Skeletal muscle cell (primary cell): Measurements from ENCODE around the gene NCK2.

Source experiments
- DNase-seq: peaks from one replicate; pipeline ENCODE4 v3.0.0-alpha.2; 2010; ENCODE audit warnings: low read depth
- H3K4me3 ChIP-seq: 2 replicates; pipeline ENCODE4 v1.5.1; 2011; ENCODE audit warnings: low read depth, mild to moderate bottlenecking, control low read depth, low read length, moderate library complexity

NCK2 gene

GRCh38 chr2:105786231-105787230, 41.8 kb downstream of the NCK2 start:
- no peak for DNase-seq
- no peak overlapping the region for H3K4me3 ChIP-seq

GRCh38 chr2:105787376-105788318, 42.9 kb downstream of the NCK2 start:
- no peak for DNase-seq

DNA sequence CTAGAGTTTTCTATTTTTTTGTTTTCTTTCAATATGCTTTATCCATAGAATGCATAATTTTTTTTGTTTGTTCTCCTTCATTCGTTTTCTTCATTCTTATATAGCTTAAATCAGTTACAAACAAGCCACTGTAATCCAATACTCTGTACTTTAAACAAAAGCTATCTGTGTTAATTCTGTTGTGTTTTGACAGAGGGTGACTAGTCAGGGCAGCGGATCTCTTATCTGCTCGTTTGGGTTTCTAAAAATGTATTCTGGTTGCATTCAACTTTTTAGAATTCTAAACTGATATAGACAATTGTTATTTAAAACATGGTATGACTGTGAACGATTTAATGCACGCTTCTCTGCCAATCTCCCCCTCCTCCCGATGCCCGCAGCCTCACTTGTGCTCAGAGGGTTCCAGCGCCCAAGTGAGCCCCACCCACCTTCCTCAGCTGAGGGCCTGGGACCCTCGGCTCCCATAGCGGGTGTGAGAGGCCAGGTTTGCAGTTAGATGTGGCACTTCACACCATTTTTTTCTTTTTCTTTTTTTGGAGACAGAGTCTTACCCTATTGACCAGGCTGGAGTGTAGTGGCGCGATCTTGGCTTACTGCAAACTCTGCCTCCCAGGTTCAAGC, 44.1 kb downstream of the NCK2 start:
- no peak for DNase-seq
- no peak overlapping the region for H3K4me3 ChIP-seq

More at GRCh38 chr2:105787376-105788318, 42.9 kb downstream of the NCK2 start:
- H3K4me3 ChIP-seq: no peak overlapping the region

DNA sequence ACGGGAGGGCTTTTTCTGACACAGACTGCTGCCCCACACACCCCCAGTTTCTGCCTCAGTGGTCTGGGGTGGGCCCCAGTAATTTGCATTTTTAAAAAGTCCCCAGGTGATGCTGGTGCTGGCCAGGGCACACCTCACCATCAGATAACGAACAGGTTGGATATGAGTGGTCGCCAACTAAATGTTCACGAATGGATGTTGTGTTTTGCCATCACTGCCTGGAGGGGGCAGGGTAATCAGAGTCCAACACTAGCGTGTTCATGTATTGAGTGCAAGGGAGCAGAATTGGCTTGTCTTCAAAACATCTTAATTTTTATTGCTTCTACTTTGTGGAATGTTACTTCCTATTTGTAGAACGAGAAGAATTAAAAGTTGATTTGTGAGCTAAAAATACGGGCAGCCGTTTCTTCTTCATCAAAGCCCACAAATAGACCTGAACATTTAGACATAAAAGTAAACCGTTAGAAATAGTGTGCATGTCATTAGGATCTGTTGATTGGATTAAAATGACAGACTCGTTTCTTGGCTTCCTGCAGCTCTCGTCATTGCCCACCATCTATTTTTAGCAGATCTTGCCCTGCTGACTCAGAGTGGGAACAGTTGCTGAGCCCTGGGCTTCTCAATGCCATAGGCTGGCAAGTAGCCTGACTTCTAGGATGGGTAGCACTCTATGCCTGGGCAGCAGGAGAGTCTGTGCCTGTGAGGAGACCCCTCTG, 45.2 kb downstream of the NCK2 start:
- no peak for DNase-seq
- no peak overlapping the region for H3K4me3 ChIP-seq

DNA sequence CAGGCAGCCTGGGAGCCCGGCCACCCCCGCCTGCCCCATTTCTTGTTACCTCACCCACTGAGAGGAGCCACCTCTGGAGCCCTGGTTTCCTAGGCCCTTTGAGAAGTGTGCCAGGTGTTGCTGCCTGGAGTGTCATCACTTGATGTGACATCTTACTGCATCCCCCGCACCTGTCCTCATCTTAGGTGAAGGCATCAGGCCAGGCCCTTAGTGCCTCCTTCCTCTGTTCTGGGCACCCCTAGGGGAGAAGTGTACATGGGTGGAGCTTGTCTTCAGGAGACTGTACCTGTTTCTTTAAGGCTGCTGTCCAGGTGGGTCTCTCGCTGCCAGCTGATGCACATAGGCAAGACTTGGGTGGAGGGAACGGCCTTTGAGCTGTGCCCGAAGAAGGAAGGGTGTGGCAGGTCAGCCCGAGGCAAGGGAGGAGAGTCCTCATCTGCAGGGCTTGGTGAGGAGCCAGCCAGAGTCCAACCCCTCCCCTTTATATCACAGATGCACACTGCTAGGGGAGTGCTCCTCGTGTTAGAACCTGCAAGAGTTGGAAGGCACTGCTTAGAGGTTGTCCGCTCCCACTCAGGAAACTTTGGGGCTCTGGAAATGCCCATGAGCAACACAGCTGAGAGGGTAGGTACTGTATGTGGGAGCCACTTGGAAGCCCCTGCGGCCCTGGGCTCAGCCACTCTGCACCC, 45.9 kb downstream of the NCK2 start:
- no peak overlapping the region for H3K4me3 ChIP-seq
- no peak for DNase-seq

DNA sequence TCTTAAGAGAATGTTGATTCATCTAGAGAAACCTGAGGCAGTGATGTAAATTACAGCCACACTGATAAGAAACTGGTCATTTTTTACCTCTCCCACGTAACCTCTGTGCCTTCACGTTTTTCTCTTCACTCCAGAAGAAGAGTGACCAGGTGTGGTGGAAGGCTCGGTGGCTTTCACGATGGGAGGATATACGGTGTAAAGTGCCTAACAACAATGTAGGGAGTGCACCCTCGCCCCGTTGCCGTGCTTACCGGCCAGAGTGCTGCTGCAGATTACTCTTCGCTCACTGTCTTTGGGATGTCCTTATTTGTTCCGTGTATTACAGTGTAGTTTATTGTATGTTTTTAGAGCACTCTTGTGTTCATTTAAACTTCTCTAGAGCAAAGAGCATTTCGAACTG, 46.5 kb downstream of the NCK2 start:
- no peak for DNase-seq
- no peak overlapping the region for H3K4me3 ChIP-seq

DNA sequence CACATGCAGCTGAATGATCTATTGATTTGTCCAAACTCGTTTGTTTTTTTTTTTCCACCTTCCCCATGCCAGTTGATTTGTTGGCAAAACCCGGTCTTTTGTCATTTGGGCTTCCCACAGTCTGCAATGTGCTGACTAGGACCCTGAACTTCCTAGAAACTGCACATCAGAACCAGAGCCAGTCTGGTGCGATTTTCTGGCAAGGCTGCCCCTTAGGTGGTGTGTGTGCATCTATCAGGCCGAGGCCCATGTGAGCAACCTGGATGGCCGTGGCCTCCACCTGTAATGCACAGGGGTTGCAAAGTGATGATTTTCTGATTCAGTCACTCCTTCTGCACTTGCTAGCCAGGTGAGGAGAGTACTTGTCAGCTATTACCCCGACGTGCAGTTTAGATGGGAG, 47.8 kb downstream of the NCK2 start:
- DNase-seq: no peak
- no peak overlapping the region for H3K4me3 ChIP-seq

- no peak for DNase-seq
- H3K4me3 ChIP-seq: no peak overlapping the region
These were observed 48.7 kb downstream of the NCK2 start for GRCh38 chr2:105793196-105793975.

DNA sequence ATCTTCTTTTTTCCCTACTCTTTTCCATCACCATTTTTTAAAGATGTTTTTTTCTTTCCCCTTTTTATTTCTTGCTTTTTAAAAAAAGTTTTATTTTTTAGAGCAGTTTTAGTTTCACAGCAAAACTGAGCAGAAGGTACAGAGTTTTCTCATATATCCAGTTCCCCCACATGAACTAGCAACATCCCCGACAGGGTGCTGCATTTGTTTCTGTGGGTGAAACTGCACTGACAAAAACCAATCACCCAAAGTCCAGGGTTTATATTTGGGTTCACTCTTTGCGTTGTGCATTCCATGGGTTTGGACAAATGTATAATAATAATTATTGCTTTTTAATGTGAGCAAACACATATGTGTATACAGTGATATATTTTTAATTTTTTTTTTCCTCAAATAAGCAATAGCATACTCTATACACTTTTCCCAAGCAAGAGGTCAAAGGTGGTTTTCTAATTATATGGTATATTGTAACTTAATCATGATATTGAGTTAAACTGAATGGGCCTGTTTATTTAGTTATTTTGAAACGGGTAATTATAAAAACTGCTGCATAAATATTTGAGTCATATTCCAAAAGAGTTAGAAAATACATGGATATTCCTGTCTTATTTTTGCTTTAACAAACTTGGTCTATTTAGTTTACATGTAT, 50.3 kb downstream of the NCK2 start:
- DNase-seq: no peak
- no peak overlapping the region for H3K4me3 ChIP-seq

GRCh38 chr2:105795575-105795934, 50.8 kb downstream of the NCK2 start:
- H3K4me3 ChIP-seq: no peak overlapping the region

GRCh38 chr2:105796131-105796638, 51.5 kb downstream of the NCK2 start:
- no peak overlapping the region for H3K4me3 ChIP-seq
- DNase-seq: no peak

More at GRCh38 chr2:105795575-105795934, 50.8 kb downstream of the NCK2 start:
- no peak for DNase-seq

GRCh38 chr2:105796791-105797190, 52.1 kb downstream of the NCK2 start:
- DNase-seq: no peak
- H3K4me3 ChIP-seq: no peak overlapping the region

DNA sequence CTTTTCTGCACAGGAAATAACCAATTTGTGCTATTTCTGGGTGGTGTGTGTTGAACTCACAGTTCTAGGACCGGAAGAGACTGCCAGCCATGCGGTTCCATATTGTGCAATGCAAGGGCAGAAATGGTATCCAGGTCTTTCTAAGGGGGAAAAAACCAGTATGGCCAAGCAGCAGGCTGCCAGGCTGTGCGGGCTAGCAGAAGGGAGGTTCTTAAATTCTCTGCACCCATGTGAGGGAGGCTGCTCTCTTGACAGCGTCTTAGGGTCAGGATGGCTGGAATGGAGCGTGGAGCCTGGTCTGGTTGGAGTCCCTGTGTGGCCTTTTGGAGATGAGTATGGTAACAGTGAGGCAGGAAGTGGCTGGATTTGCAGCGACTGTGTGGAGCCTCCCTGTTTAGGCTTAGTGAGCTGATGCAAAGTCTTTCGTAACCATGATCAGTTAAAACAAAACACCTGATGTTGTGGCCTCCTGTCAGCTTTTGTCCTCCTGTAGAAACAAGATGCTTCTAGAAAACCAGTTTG, 52.6 kb downstream of the NCK2 start:
- no peak for DNase-seq
- H3K4me3 ChIP-seq: no peak overlapping the region

DNA sequence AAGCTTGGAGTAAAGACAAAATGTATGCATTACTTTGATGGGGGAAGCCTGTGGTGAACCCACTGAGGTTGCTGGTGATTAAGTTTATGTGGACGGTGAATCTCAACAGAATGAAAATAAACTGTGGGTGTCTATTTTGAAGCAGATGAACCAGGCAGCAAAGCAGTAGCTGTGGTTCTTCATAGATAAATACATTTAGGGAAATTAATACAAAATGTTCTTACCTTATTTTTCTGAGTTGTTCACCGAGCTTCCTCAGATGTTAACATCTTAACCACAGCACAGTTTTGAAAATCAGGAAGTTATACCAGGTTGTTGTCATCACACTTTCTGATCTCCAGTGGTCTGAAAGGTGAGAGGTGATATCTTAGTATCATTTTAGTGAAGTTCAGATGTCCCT, 53.9 kb downstream of the NCK2 start:
- no peak overlapping the region for H3K4me3 ChIP-seq
- no peak for DNase-seq

- no peak overlapping the region for H3K4me3 ChIP-seq
- DNase-seq: peak; percentile 59
These were observed 55.5 kb downstream of the NCK2 start for GRCh38 chr2:105800036-105800713.

DNA sequence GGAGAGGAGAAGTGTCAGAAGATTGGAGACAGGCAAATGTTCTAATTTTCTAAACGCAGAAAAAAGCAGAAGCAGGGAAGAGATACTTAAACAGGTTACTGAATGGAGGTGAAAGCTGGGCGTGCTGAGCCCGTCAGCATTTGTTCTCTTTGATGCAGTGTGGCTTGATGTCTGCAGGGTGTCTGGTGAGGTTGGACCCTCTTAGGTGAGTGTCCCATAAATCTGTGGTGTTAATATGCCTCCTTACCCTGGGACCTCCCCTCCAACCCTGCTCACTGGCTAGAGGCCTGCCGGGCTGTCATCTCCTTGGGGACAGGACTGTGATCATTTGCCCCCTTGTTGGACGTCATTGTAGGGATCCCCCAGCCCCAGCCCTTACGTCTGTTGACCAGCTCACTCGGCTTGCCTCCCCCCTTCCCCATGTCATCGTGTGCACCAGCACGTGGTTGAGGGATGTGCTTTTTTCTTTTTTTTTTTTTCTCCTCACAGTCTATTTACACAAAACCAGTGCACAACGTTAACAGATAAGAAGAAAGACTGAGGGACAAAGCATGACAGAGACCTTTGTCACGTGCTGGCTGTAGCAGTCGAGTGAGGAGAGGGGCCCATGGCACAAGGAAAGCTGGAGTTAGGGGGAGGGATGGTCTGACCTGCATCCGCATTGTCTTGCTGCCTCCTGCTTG, 56.4 kb downstream of the NCK2 start:
- H3K4me3 ChIP-seq: no peak overlapping the region
- DNase-seq: no peak
